K562 (cell line): ENCODE results near the gene EML3. TPM values are rescaled to one million over a fixed set of nuclear protein-coding genes. Genes with fewer than 3 reads are reported as not detected.
A peak's percentile ranks its signal among the peaks of the same experiment; 100 is the strongest.

ENCODE experiments used
- ATF3 ChIP-seq, 2 experiments: fragments of 450-650 bp in 1 of 2; sonication (generic) in 1 of 2; formaldehyde crosslinking in 1 of 2; IDR thresholded peaks in 1 of 2; conservative IDR thresholded peaks in 1 of 2; 2 replicates each; pipeline versions ENCODE4 v1.6.1 to v1.8.1; 2016 to 2023; ENCODE audit warnings: mild to moderate bottlenecking in 2 of 2, moderate library complexity in 2 of 2, inconsistent platforms in 1 of 2, missing genetic modification reagents in 1 of 2
- CHD7 ChIP-seq: fragments of 200-600 bp; sonication (generic); IDR thresholded peaks from one replicate; pipeline ENCODE4 v1.6.1; 2012; ENCODE audit warnings: mild to moderate bottlenecking, low read depth, low read length, inconsistent platforms
- EP400 ChIP-seq: fragments of 450-650 bp; IDR thresholded peaks from 2 replicates; pipeline ENCODE4 v1.6.1; 2017; ENCODE audit warnings: antibody characterized with exemption, mild to moderate bottlenecking, moderate library complexity
- FOXA3 ChIP-seq, 2 experiments: fragments of 450-650 bp in 1 of 2; sonication (generic) in 1 of 2; formaldehyde crosslinking; IDR thresholded peaks in 1 of 2; conservative IDR thresholded peaks in 1 of 2; 2 replicates each; pipeline versions ENCODE4 v1.4.0 to v1.8.0; 2020 to 2022; ENCODE audit warnings: mild to moderate bottlenecking in 2 of 2, missing genetic modification reagents in 1 of 2
- GTF2F1 ChIP-seq: IDR thresholded peaks from 2 replicates; pipeline ENCODE4 v1.6.1; 2011; ENCODE audit warnings: low read depth, low read length, improper control_type of control experiment
- MYC ChIP-seq, 2 experiments: fragments of 250-450 bp in 1 of 2; sonication (Bioruptor Pico) in 1 of 2; IDR thresholded peaks; 2 replicates each; pipeline versions ENCODE4 v1.5.1 to v1.6.1; 2012 to 2021; ENCODE audit warnings: low read depth in 2 of 2, borderline replicate concordance in 1 of 2, improper control_type of control experiment in 1 of 2, low read length in 1 of 2, mild to moderate bottlenecking in 1 of 2, moderate library complexity in 1 of 2
- TGIF2 ChIP-seq: sonication (generic); formaldehyde crosslinking; IDR thresholded peaks from 2 replicates; pipeline ENCODE4 v1.8.1; 2022; ENCODE audit warnings: mild to moderate bottlenecking, missing genetic modification reagents, moderate library complexity
- ZBTB49 ChIP-seq: sonication (generic); formaldehyde crosslinking; IDR thresholded peaks from 2 replicates; pipeline ENCODE4 v1.8.0; 2022; ENCODE audit warnings: missing genetic modification reagents, mild to moderate bottlenecking, borderline replicate concordance
- polyA plus RNA-seq, 8 experiments: library from polyadenylated mRNA; depleted of rRNA in 4 of 8; stranded (reverse) in 5 of 8; unstranded in 3 of 8; fragments of >200 nt; fragmentation: Nextera tagmentation in 2 of 8; fragmentation: Illumina TruSeq in 1 of 8; extraction: Ambion mirVana in 2 of 8; extraction: Trizol in 1 of 8; gene quantifications; 2 replicates each; pipeline versions ENCODE4 v1.2.1 to v1.2.3, GENCODE V29; 2011 to 2014; ENCODE audit warnings: inconsistent platforms in 1 of 8, missing spikeins in 1 of 8
- total RNA-seq, 7 experiments: library from RNA; depleted of rRNA in 6 of 7; stranded (reverse); fragments of >200 nt in 6 of 7; fragmentation: Illumina TruSeq in 2 of 7; extraction: Trizol in 2 of 7; gene quantifications; 2 replicates each; pipeline versions ENCODE4 v1.2.1 to v1.2.3, GENCODE V29; 2011 to 2021; ENCODE audit warnings: low replicate concordance in 1 of 7

The EML3 gene
- total and polyA plus RNA-seq, 9 of the 15 experiments (the other 6 are each of a cell fraction or from before 2014, with no cell fraction given): 0.32 to 90.5 (median 26.4) TPM

GRCh38 chr11:62601372-62602140 lies 11.0 kb downstream of the EML3 start, which contains the start of gene MTA2 (continued):
- TF ChIP-seq CHD7 (no peak), ATF3 (IDR thresholded peaks at IDR 0.05) (no peak), ATF3 (CRISPR knock-in tag; conservative IDR thresholded peaks at IDR 0.05) (no peak), MYC (IDR thresholded peaks at IDR 0.05; ENCODE audit: low read depth, low read length) (peak; percentile 57), MYC (CRISPR knock-in tag; IDR thresholded peaks at IDR 0.05; ENCODE audit: borderline replicate concordance, low read depth) (no peak), TGIF2 (peak; percentile 65; the same call in 1 of the 2 replicates), EP400 (0 out of 2 replicates have a peak, but pooled peaks have one; percentile 7), GTF2F1 (no peak), ZBTB49 (CRISPR knock-in tag) (0 out of 2 replicates have a peak, but pooled peaks have one; percentile 32), FOXA3 (CRISPR knock-in tag; conservative IDR thresholded peaks at IDR 0.05 in 1 of 2, IDR thresholded peaks at IDR 0.05 in 1 of 2) (peak in 1 of 2 experiments; percentile 14; a peak in 1 of 4 replicates)
